ENCODE results near the gene CD177.
"Not testable (repeated sequence)": the region's sequence is repeated elsewhere in the genome, so short reads cannot be mapped to it uniquely, and the experiment has no call there.

Gene CD177

GRCh38 chr19:43353606-43354304 lies at the start of gene CD177:
CD177 (plus strand) TSS chr19:43353686; CDS start chr19:43353715, 29 bp downstream.
- DNase-seq = no peak

GRCh38 chr19:43305642-43306041 lies 47.8 kb upstream of the CD177 start:
- no peak for DNase-seq

DNA sequence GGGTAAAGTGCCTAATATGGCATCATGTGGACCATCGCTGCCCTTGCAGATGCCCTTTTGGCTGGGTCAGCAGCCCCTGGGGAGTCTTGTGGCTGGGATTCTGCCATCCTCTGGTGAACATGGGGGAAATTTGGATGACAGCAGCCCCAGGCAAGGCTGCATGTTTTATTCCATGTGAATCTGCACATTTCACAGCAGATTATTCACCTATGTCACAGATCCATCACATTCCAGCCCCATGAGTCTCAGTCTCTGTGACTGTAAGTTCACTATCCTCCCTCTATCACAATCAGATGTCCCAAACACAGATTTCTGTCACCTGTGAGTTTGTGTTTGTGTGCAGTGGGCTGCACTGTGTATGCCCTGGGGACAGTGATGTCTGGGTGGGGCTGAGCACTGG lies 47.4 kb upstream of the CD177 start:
- no peak for DNase-seq

DNA sequence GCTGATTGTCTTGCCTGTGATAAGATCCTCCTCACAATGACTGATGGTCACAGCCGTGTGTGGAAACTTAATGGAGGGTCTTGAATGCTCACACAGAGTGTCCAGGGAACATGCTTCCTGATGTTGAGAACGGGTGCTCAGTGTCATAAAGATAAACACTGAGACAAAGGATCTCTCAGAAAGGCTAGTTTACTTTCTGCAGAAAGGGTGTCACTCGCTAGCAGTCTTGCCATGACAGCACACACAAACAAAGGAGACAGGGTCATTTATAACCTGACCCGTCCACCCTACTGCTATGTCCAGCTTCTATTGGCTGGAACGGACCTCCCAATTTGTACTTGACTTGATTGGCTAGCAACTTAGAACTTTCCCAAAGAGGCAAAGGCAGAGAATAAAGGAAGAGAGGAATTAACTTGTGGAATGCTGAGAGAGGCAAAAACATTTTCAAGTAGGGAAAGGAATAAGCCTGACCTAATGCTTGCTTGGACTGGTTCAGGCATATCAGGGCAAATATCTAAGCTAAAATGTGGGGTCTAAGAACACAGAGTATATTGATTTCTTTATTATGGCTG lies 45.2 kb upstream of the CD177 start:
- no peak for DNase-seq

GRCh38 chr19:43309466-43309865 lies 44.0 kb upstream of the CD177 start:
- DNase-seq = no peak

DNA sequence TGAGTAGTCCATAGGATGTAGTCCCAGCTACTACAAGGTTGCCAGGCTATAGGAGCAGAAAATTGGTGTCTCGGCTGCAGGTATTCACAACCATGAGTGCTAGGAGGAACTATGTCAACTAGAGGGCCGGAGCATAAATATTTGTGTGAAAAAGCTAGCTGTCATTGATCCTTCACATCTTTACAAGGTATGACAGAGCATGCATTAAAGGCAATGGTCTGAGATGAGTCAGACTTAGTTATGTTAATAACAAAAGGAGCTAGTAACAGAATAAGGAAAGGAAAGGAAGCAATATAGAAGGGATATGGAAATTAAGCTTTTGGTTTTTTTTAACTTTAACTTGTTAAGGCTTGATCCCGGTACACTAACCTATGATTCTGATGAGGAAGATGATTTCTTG lies 43.3 kb upstream of the CD177 start:
- DNase-seq = no peak

DNA sequence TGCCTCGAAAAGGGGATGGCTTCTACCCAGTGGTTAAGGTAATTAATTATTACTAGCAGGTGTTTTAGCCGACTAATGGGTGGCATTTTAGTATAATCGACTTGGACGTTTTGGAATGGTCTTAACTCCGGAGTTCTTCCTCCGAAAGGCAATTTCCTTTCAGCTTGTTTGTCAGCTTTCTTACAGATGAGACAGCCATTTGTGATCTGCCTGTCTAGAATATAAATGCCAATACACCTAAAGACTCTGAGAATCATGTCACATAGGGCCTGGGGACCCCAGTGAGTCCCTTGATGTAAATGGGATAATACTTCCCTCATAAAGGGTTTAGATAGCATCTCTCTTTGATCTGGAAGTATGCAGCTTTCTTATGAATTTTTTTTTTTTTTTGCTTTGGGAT lies 42.2 kb upstream of the CD177 start:
- no peak for DNase-seq

DNA sequence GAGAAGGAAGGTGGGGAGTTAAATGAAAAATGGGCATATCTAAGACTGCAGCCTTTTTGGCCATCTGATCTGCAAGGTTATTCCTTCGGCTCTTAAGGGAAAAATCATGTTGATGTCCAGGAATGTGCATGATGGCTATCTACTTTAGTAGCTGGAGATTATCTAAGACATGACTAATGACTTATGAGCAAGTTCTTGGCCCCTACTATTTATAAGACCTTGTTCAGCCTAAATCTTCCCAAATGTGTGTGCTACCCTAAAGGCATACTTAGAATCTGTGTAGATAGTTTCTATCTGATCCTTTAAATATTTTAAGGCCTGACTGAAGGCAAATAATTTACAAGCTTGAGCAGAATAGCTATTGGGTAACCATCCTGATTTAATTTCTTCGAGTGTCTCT lies 41.8 kb upstream of the CD177 start:
- no peak for DNase-seq

GRCh38 chr19:43313711-43314495 lies 39.6 kb upstream of the CD177 start:
- no peak for DNase-seq

DNA sequence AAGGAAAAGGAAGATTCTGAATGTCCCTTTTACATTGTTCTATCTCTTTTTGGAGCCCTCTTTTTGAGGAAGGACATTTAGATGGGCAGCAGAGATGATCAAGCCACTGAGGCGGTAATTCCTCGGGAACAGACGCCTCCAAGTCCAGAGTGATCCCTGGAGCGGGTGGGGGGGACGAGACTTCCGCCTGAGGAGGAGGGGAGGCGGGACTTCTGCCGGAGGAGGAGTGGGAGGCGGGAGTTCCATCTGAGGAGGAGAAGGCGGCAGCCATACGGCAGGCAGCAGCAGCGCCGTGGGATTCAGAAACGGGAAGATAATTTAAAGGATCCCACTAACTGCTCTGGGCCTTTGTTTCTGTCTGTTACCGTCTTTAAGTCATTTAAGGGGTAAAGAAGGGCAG lies 37.6 kb upstream of the CD177 start:
- no peak for DNase-seq

- DNase-seq = no peak
Observed at GRCh38 chr19:43316591-43317319, 36.7 kb upstream of the CD177 start.

- no peak for DNase-seq
Observed at GRCh38 chr19:43318203-43318602, 35.3 kb upstream of the CD177 start.

DNA sequence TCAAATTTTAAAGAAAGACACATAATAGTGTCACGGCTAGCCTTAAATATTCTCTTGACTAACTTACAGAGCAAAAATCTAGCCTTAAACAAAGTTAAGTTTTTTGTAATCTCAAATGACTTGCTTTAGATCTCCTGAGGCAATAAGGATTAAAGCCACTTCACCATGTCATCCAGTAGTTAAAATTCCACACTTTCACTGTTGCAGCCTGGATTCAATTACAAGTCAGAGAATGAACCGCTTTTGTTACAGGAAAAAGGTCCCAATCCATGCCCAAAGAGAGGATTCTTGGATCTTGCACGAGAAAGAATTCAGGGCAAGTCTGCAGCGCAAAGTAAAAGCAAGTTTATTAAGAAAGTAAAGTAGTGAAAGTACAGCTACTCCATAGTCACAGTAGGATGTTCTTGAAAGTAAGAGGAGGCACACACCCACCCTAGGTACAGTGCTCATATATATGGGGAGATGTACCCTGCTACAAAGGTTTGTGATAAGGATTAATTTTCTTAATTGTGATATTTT lies 34.6 kb upstream of the CD177 start:
- DNase-seq = no peak

- no peak for DNase-seq
Observed at GRCh38 chr19:43320546-43320945, 32.9 kb upstream of the CD177 start.

- not testable (repeated sequence) for DNase-seq
Observed at GRCh38 chr19:43326761-43327160, 26.7 kb upstream of the CD177 start.

DNA sequence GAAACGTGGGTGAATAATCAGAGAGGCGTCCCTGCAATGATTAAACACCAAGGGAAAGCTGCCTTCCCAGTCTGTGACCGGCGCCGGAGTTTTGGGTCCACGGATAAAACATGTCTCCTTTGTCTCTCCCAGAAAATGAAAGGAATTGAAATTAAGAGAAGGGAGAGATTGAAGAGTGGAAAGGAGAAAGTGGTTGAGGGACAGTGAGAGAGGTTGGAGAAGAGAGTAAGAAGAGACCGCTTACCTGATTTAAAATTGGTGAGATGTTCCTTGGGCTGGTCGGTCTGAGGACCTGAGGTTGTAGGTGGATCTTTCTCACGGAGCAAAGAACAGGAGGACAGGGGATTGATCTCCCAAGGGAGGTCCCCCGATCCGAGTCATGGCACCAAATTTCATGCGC lies 24.9 kb upstream of the CD177 start:
- not testable (repeated sequence) for DNase-seq

GRCh38 chr19:43329049-43329448 lies 24.4 kb upstream of the CD177 start:
- not testable (repeated sequence) for DNase-seq

- no peak for DNase-seq
Observed at GRCh38 chr19:43329989-43330388, 23.5 kb upstream of the CD177 start.

- DNase-seq = no peak
Observed at GRCh38 chr19:43330726-43331434, 22.6 kb upstream of the CD177 start.

DNA sequence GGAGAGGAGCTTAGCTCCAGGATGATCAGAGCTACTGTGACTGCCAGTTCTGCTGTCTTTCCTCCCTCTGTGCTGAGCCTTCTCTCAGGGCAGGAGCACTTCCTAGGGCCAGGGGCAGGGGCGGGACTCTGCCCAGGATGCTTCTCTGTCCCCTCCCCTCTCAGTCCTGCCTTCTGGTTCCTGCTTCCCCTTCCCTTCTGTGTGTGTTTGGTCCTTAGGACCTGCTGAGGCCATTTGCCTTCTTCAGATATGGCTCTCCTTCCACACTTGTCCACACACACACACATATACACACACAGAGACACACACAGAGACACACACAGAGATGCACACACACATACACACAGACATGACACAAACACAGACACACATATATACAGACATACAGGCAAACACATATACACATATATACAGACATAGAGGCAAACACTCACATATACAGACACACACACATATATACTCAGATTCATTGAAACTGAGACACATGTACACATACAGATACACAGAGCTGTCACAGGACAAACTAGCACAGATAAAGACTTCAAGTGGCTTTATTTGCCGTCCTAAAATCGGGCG lies 22.0 kb upstream of the CD177 start:
- no peak for DNase-seq

- no peak for DNase-seq
Observed at GRCh38 chr19:43332058-43332922, 21.2 kb upstream of the CD177 start.

All from activated gamma-delta T cell treated with Interleukin-2 at 50 U/mL for 16 hours (primary cell).